ENCODE data around the gene UBAP2L. TPM values are rescaled to one million over a fixed set of nuclear protein-coding genes. Genes with fewer than 3 reads are reported as not detected.
"Not testable (repeated sequence)": the region's sequence is repeated elsewhere in the genome, so short reads cannot be mapped to it uniquely, and the experiment has no call there.

The UBAP2L gene
- total RNA-seq, 4 donors from 2014 or later = 57.8 to 102 (median 88.8) TPM

GRCh38 chr1:154306151-154306550 lies 85.4 kb downstream of the UBAP2L start:
- Histone ChIP-seq H3K9me3 (no peaks in the 10 kb centered on the region), H3K36me3 (no peaks in the 10 kb centered on the region), H3K27me3 (no peaks in the 10 kb centered on the region), H3K4me1 (no peaks in the 10 kb centered on the region), H3K27ac (no peak overlapping the region), H3K4me3 (replicated peaks in 1 of 3) (no peak overlapping the region)
- WGBS, 2 donors = 77 to 87% methylated on average over 3 of the region's 3 CpGs
- intact Hi-C loops (cut with DNase I) = no loop called here
- no peak for TF ChIP-seq POLR2A (IDR thresholded peaks at IDR 0.05)
- TF ChIP-seq, protein P1, sequence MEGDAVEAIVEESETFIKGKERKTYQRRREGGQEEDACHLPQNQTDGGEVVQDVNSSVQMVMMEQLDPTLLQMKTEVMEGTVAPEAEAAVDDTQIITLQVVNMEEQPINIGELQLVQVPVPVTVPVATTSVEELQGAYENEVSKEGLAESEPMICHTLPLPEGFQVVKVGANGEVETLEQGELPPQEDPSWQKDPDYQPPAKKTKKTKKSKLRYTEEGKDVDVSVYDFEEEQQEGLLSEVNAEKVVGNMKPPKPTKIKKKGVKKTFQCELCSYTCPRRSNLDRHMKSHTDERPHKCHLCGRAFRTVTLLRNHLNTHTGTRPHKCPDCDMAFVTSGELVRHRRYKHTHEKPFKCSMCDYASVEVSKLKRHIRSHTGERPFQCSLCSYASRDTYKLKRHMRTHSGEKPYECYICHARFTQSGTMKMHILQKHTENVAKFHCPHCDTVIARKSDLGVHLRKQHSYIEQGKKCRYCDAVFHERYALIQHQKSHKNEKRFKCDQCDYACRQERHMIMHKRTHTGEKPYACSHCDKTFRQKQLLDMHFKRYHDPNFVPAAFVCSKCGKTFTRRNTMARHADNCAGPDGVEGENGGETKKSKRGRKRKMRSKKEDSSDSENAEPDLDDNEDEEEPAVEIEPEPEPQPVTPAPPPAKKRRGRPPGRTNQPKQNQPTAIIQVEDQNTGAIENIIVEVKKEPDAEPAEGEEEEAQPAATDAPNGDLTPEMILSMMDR (IDR thresholded peaks at IDR 0.05) = no peak
- DNase-seq = no peak

- H3K36me3 ChIP-seq; H3K4me1 ChIP-seq; DNase-seq; H3K27me3 ChIP-seq; intact Hi-C loops (cut with DNase I); H3K9me3 ChIP-seq; H3K4me3 ChIP-seq (replicated peaks in 1 of 3); H3K27ac ChIP-seq: not testable (repeated sequence)
- 66 to 67% methylated on average over 4 of the region's 4 CpGs for WGBS, 2 donors
These were observed 87.0 kb downstream of the UBAP2L start for GRCh38 chr1:154307670-154308270.

GRCh38 chr1:154309136-154309535 lies 88.4 kb downstream of the UBAP2L start:
- H3K4me1 ChIP-seq; intact Hi-C loops (cut with DNase I); H3K36me3 ChIP-seq; H3K4me3 ChIP-seq (replicated peaks in 1 of 3); DNase-seq; H3K9me3 ChIP-seq; H3K27ac ChIP-seq; H3K27me3 ChIP-seq: not testable (repeated sequence)
- 84 to 90% methylated on average over 7 of the region's 7 CpGs for WGBS, 2 donors

DNA sequence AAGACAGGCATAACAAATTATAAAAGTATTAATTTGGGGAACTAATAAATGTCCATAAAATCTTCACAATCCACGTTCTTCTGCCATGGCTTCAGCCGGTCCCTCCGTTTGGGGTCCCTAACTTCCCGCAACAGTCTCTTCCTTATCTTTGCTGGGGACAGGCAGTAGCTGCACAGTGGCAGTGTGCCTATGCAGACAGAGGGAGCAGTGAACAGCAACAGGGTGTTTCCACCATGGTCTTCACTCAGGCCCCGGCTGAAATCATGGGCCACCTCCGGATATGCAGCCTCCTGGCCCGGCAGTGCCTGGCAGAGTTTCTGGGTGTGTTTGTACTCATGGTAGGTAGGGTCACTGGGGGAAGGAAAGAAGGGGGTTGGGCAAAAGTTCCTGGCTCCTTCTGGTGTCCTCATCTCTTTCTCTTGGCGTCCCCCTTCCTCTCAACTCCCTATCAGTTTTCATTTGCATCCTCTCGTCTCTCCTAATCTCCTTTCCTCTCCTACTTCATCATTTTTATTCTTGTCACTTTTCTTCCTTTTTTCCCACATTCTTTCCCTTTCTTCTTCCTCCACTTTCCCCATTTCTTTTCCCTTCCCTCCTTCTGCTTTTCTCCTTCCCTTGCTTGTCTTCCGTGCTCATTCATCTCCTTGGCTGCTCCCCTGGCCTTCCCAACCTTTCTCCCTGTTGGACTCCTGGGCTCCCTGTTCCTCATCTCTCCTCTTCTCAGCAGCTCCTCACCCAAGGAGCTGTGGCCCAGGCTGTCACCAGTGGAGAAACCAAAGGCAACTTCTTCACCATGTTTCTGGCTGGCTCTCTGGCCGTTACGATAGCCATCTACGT lies 91.7 kb downstream of the UBAP2L start:
- H3K9me3 ChIP-seq; H3K4me1 ChIP-seq; H3K36me3 ChIP-seq; H3K27me3 ChIP-seq; H3K27ac ChIP-seq; H3K4me3 ChIP-seq (replicated peaks in 1 of 3); intact Hi-C loops (cut with DNase I); DNase-seq: not testable (repeated sequence)
- 77% methylated on average over 13 of the region's 13 CpGs for WGBS, 2 donors

- TF ChIP-seq POLR2A (IDR thresholded peaks at IDR 0.05) = no peak
- TF ChIP-seq, protein P1 (IDR thresholded peaks at IDR 0.05) = no peak
- Histone ChIP-seq H3K36me3 (no peaks in the 10 kb centered on the region), H3K27me3 (no peaks in the 10 kb centered on the region), H3K27ac (no peak overlapping the region), H3K4me3 (replicated peaks in 1 of 3) (no peak overlapping the region), H3K9me3 (no peaks in the 10 kb centered on the region), H3K4me1 (no peaks in the 10 kb centered on the region)
- 86 to 87% methylated on average over 10 of the region's 10 CpGs for WGBS, 2 donors
- no peak for DNase-seq
- intact Hi-C loops (cut with DNase I) = no loop called here
These were observed 92.3 kb downstream of the UBAP2L start for GRCh38 chr1:154313066-154313356.

- H3K27ac ChIP-seq; DNase-seq; intact Hi-C loops (cut with DNase I); H3K36me3 ChIP-seq; H3K27me3 ChIP-seq; H3K4me3 ChIP-seq (replicated peaks in 1 of 3); H3K9me3 ChIP-seq; H3K4me1 ChIP-seq: not testable (repeated sequence)
- WGBS, 2 donors = 86 to 88% methylated on average over 3 of the region's 3 CpGs
These were observed 93.5 kb downstream of the UBAP2L start for GRCh38 chr1:154314226-154314625.

- H3K27me3 ChIP-seq = no peaks in the 10 kb centered on the region
- intact Hi-C loops (cut with DNase I) = no loop called here
- no peak overlapping the region for H3K27ac ChIP-seq
- no peaks in the 10 kb centered on the region for H3K9me3 ChIP-seq
- no peaks in the 10 kb centered on the region for H3K4me1 ChIP-seq
- TF ChIP-seq, protein P1 (IDR thresholded peaks at IDR 0.05) = no peak
- no peak for TF ChIP-seq POLR2A (IDR thresholded peaks at IDR 0.05)
- H3K36me3 ChIP-seq = no peaks in the 10 kb centered on the region
- DNase-seq = no peak
- no peak overlapping the region for H3K4me3 ChIP-seq (replicated peaks in 1 of 3)
- 86 to 87% methylated on average over 1 of the region's 1 CpG for WGBS, 2 donors
These were observed 95.9 kb downstream of the UBAP2L start for GRCh38 chr1:154316704-154317103.

Data from thyroid gland (tissue), 4 donors.